Spleen (tissue), 11 donors: ENCODE results near the gene NDUFS7. TPM values are rescaled to one million over a fixed set of nuclear protein-coding genes. Genes with fewer than 3 reads are reported as not detected.

Experiments used
- DNase-seq: peaks from one replicate; pipeline ENCODE4 v3.0.0-alpha.2; 2020
- H3K27ac ChIP-seq, 8 donors: fragments of 200-600 bp; sonication (generic) in 7 of 8; 1 replicate in 4 of 8; 2 replicates in 4 of 8; pipeline versions ENCODE4 v1.5.0 to v1.8.0; 2016 to 2021; ENCODE audit warnings: inconsistent platforms in 4 of 8, mild to moderate bottlenecking in 4 of 8, moderate library complexity in 1 of 8
- H3K27me3 ChIP-seq, 7 donors: fragments of 200-600 bp; sonication (generic) in 6 of 7; replicated peaks in 1 of 7; 1 replicate in 4 of 7; 2 replicates in 3 of 7; pipeline versions ENCODE4 v1.5.0 to v1.8.0; 2016 to 2021; ENCODE audit warnings: inconsistent platforms in 3 of 7, mild to moderate bottlenecking in 1 of 7
- H3K36me3 ChIP-seq, 6 donors: fragments of 200-600 bp; sonication (generic) in 5 of 6; 1 replicate in 4 of 6; 2 replicates in 2 of 6; pipeline versions ENCODE4 v1.5.0 to v1.8.0; 2016 to 2021; ENCODE audit warnings: inconsistent platforms in 2 of 6
- H3K4me1 ChIP-seq, 6 donors: fragments of 200-600 bp; sonication (generic) in 5 of 6; 1 replicate in 3 of 6; 2 replicates in 3 of 6; pipeline versions ENCODE4 v1.5.0 to v1.8.0; 2016 to 2021; ENCODE audit warnings: inconsistent platforms in 3 of 6
- H3K4me3 ChIP-seq, 8 donors: fragments of 200-600 bp; sonication (generic) in 7 of 8; 1 replicate in 4 of 8; 2 replicates in 4 of 8; pipeline versions ENCODE4 v1.5.0 to v1.8.0; 2016 to 2021; ENCODE audit warnings: inconsistent platforms in 4 of 8, mild to moderate bottlenecking in 4 of 8, moderate library complexity in 2 of 8
- H3K9me3 ChIP-seq, 8 donors: fragments of 200-600 bp; sonication (generic) in 7 of 8; 1 replicate in 4 of 8; 2 replicates in 4 of 8; pipeline versions ENCODE4 v1.5.0 to v1.8.0; 2016 to 2021; ENCODE audit warnings: inconsistent platforms in 4 of 8
- CTCF ChIP-seq, 11 experiments: fragments of 200-600 bp in 7 of 11; fragments of 450-650 bp in 4 of 11; sonication (generic) in 4 of 11; IDR thresholded peaks in 8 of 11; conservative IDR thresholded peaks in 3 of 11; 1 replicate in 7 of 11; 2 replicates in 4 of 11; pipeline versions ENCODE4 v1.4.0 to v1.8.0; 2016 to 2021; ENCODE audit warnings: antibody characterized with exemption in 11 of 11, inconsistent platforms in 4 of 11, mild to moderate bottlenecking in 1 of 11
- POLR2A ChIP-seq, 3 donors: fragments of 450-650 bp; IDR thresholded peaks; one replicate each; pipeline ENCODE4 v1.5.1; 2017; ENCODE audit warnings: antibody characterized with exemption in 3 of 3, mild to moderate bottlenecking in 1 of 3
- POLR2AphosphoS5 ChIP-seq, 3 donors: sonication (generic); formaldehyde crosslinking; IDR thresholded peaks; one replicate each; pipeline ENCODE4 v1.5.1; 2017; ENCODE audit warnings: antibody characterized with exemption in 3 of 3
- WGBS, 5 donors: extraction: QIAGEN DNeasy Blood & Tissue Kit in 3 of 5; methylation state at CpG; one replicate each; pipeline versions ENCODE4 v1.1.5 to v1.1.7; 2013 to 2018; 5-methylcytosine and 5-hydroxymethylcytosine counted together
- intact Hi-C: fragments of 100-400 bp; cut with DNase I; formaldehyde crosslinking; loops from one replicate; pipeline ENCODE4 v1.15.0; 2023; ENCODE audit warnings: low total_unique reads
- polyA plus RNA-seq, 3 donors: library from polyadenylated mRNA; stranded (reverse); fragments of 200-250 nt; gene quantifications; one replicate each; pipeline ENCODE4 v1.2.1, GENCODE V29; 2013
- total RNA-seq, 7 donors: library from RNA; depleted of rRNA in 3 of 7; stranded (reverse); fragments of >200 nt in 3 of 7; fragmentation: NEBNext Ultra II Directional in 4 of 7; extraction: Animal tissue kit (Norgen Biotek cat#: 25700) in 4 of 7; gene quantifications; one replicate each; pipeline versions ENCODE4 v1.1.0 to v1.2.1, GENCODE V29; 2016 to 2021
- donor health status: healthy with polysubstance abuse.
- donor health status: DM: no; HTN: no; CAD: no; lungs with moderate emphysema.
- donor health status: DM: no; HTN: no; CAD: no.
- donor health status: Bipolar disorder and iron deficiency.
- donor health status: healthy.
- donor health status: DM: no; HTN: no; CAD: no.
- donor health status: DM: yes; HTN: yes; CAD: no.

Gene NDUFS7
- total and polyA plus RNA-seq, 10 donors, result 64.0 to 133 (median 81.6) TPM

GRCh38 chr19:1400281-1401137 is 16.8 kb downstream of the NDUFS7 start:
- TF ChIP-seq CTCF (IDR thresholded peaks at IDR 0.05 in 8 of 11, conservative IDR thresholded peaks at IDR 0.05 in 3 of 11), result no peak
- no peak for TF ChIP-seq POLR2A (IDR thresholded peaks at IDR 0.05)
- no peak for TF ChIP-seq POLR2AphosphoS5 (IDR thresholded peaks at IDR 0.05)

GRCh38 chr19:1401138-1401888 is 17.6 kb downstream of the NDUFS7 start, which contains the start of gene GAMT:
TSS of gene GAMT (minus strand) at chr19:1401542. CDS start at chr19:1401476, 66 bp downstream.
- WGBS, 5 donors, result 0 to 1% (median 1%) methylated on average over 8 to 87 of the region's 87 CpGs
- Histone ChIP-seq H3K4me1 (peaks cover 14 to 64% (median 43%) of the 10 kb centered on the region in 6 donors), H3K27ac (peak within 1 kb of the TSS in 3 of 8 donors; percentile 14 to 46 (median 38)), H3K36me3 (peaks cover 0 to 5% (median 0%) of the 10 kb centered on the region in 6 donors), H3K4me3 (peak within 1 kb of the TSS; percentile 49 to 95 (median 68)), H3K27me3 (peaks cover 0 to 40% (median 7%) of the 10 kb centered on the region in 7 donors), H3K9me3 (no peaks in the 10 kb centered on the region)
- peak in 8 of 11 experiments; percentile 9 to 76 (median 63) for TF ChIP-seq CTCF (IDR thresholded peaks at IDR 0.05 in 8 of 11, conservative IDR thresholded peaks at IDR 0.05 in 3 of 11)
- no peak for TF ChIP-seq POLR2A (IDR thresholded peaks at IDR 0.05)
- TF ChIP-seq POLR2AphosphoS5 (IDR thresholded peaks at IDR 0.05), result peak; percentile 62 to 74 (median 66)
- peak; percentile 87 for DNase-seq
- intact Hi-C loops, result loop anchor here (10.0 kb wide), 1 partner anchor 127 kb away; the partner anchor contains the start of gene FAM174C

More at GRCh38 chr19:1400281-1401137, 16.8 kb downstream of the NDUFS7 start:
- Histone ChIP-seq H3K9me3 (no peaks in the 10 kb centered on the region), H3K27me3 (peaks cover 0 to 40% (median 7%) of the 10 kb centered on the region in 7 donors), H3K4me1 (peaks cover 14 to 68% (median 41%) of the 10 kb centered on the region in 6 donors), H3K27ac (peak overlapping the region in 2 of 8 donors; percentile 14 to 38), H3K4me3 (peak overlapping the region; percentile 49 to 95 (median 68)), H3K36me3 (peaks cover 0 to 8% (median 0%) of the 10 kb centered on the region in 6 donors)
- DNase-seq, result no peak
- WGBS, 5 donors, result 35 to 42% (median 36%) methylated on average over 34 to 36 of the region's 36 CpGs
- intact Hi-C loops, result loop anchor here (10.0 kb wide), 1 partner anchor 126 kb away; the partner anchor contains the start of gene FAM174C

- peak overlapping the region in 1 of 8 donors; percentile 46 for H3K27ac ChIP-seq
- H3K4me3 ChIP-seq, result peak overlapping the region; percentile 49 to 95 (median 68)
- peak in 1 of 11 experiments; percentile 27 for TF ChIP-seq CTCF (IDR thresholded peaks at IDR 0.05 in 8 of 11, conservative IDR thresholded peaks at IDR 0.05 in 3 of 11)
- no peak for TF ChIP-seq POLR2AphosphoS5 (IDR thresholded peaks at IDR 0.05)
- H3K27me3 ChIP-seq, result peaks cover 0 to 40% (median 7%) of the 10 kb centered on the region in 7 donors
- no peaks in the 10 kb centered on the region for H3K9me3 ChIP-seq
- H3K4me1 ChIP-seq, result peaks cover 14 to 64% (median 45%) of the 10 kb centered on the region in 6 donors
- WGBS, 5 donors, result 35 to 49% (median 38%) methylated on average over 11 of the region's 11 CpGs
- H3K36me3 ChIP-seq, result peaks cover 0 to 5% (median 0%) of the 10 kb centered on the region in 6 donors
- DNase-seq, result no peak
- intact Hi-C loops, result loop anchor here (10.0 kb wide), 1 partner anchor 127 kb away; the partner anchor contains the start of gene FAM174C
Observed at GRCh38 chr19:1401889-1402217, 18.1 kb downstream of the NDUFS7 start.
